K562 (cell line): ENCODE data around the gene MRPS6. TPM values are rescaled to one million over a fixed set of nuclear protein-coding genes. Genes with fewer than 3 reads are reported as not detected.

Source experiments
- ATAC-seq: fragments of 200-7000 bp; cut with Tn5 transposase; 3 replicates; pipeline ENCODE4 v1.9.1; 2020; ENCODE audit warnings: moderate library complexity
- BruUV-seq: library from RNA; stranded (reverse); fragments of 400-500 nt; replicated peaks from 2 replicates; lab custom pipeline; 2021; lab: Mats Ljungman, UMichigan
- CTCF ChIA-PET: fragments of 300-600 bp; formaldehyde crosslinking; extraction: SDS; loops from one replicate; lab custom pipeline; 2021; ENCODE audit warnings: low intra/inter-chr PET ratio; lab: Yijun Ruan, JAX
- POLR2A ChIA-PET: fragments of 300-600, 350-650 bp; sonication (Branson Sonifier 250); formaldehyde crosslinking; extraction: SDS; loops from one replicate; lab custom pipeline; 2021; ENCODE audit warnings: antibody characterized with exemption, inconsistent platforms; lab: Yijun Ruan, JAX
- DNase-seq, 4 experiments: peaks; one replicate each; pipeline versions ENCODE4 v3.0.0 to v3.0.0-alpha.2; 2011 to 2018; ENCODE audit warnings: low spot score in 3 of 4, mixed read lengths in 3 of 4; ENCODE audit errors: extremely low read depth in 1 of 4
- FAIRE-seq: peaks from 2 replicates; lab custom pipeline; 2011; peaks lifted over from hg19 to GRCh38; lab: Jason Lieb, UNC
- H2AFZ ChIP-seq: 2 replicates; pipeline ENCODE4 v1.6.0; 2011; ENCODE audit warnings: low read depth, low read length, control low read depth, inconsistent platforms
- H3K27ac ChIP-seq: fragments of 200-600 bp; 3 replicates; pipeline ENCODE4 v1.8.0; 2011; ENCODE audit warnings: low read depth, mild to moderate bottlenecking, control low read depth, inconsistent platforms, low read length, moderate library complexity, mixed read lengths; ENCODE audit errors: extremely low read depth
- H3K27me3 ChIP-seq, 2 experiments: fragments of 300-600 bp in 1 of 2; 2 replicates in 1 of 2; 3 replicates in 1 of 2; pipeline versions ENCODE4 v1.6.0 to v1.8.0; 2011; ENCODE audit warnings: inconsistent platforms in 2 of 2, low read length in 2 of 2, mild to moderate bottlenecking in 1 of 2, mixed read lengths in 1 of 2, moderate library complexity in 1 of 2; ENCODE audit not compliant: control insufficient read depth in 2 of 2, insufficient read depth in 2 of 2
- H3K36me3 ChIP-seq: fragments of 300-600 bp; 3 replicates; pipeline ENCODE4 v1.8.0; 2011; ENCODE audit warnings: mild to moderate bottlenecking, low read length, inconsistent platforms; ENCODE audit not compliant: control insufficient read depth, insufficient read depth
- H3K4me1 ChIP-seq, 2 experiments: fragments of 200-600 bp in 1 of 2; replicated peaks in 1 of 2; 2 replicates in 1 of 2; 3 replicates in 1 of 2; pipeline versions ENCODE4 v1.5.1 to v1.8.0; 2011; ENCODE audit warnings: inconsistent platforms in 2 of 2, low read length in 2 of 2, mild to moderate bottlenecking in 1 of 2, mixed read lengths in 1 of 2, moderate library complexity in 1 of 2; ENCODE audit not compliant: control insufficient read depth in 2 of 2, insufficient read depth in 2 of 2
- H3K4me2 ChIP-seq: 2 replicates; pipeline ENCODE4 v1.6.1; 2011; ENCODE audit warnings: low read length, control low read depth, inconsistent platforms, mixed read lengths; ENCODE audit not compliant: insufficient read depth
- H3K4me3 ChIP-seq: fragments of 200-600 bp; sonication (generic), shearing (Covaris generic); 2 replicates; pipeline ENCODE4 v1.5.1; 2016; ENCODE audit warnings: control low read depth, inconsistent platforms
- H3K79me2 ChIP-seq: fragments of 200-600 bp; 3 replicates; pipeline ENCODE4 v1.8.0; 2011; ENCODE audit warnings: low read length, inconsistent platforms; ENCODE audit not compliant: control insufficient read depth, insufficient read depth
- H3K9ac ChIP-seq, 2 experiments: 2 replicates each; pipeline versions ENCODE4 v1.6.0 to v1.6.1; 2011; ENCODE audit warnings: low read depth in 2 of 2, low read length in 2 of 2, control low read depth in 1 of 2, inconsistent platforms in 1 of 2, mild to moderate bottlenecking in 1 of 2, mixed read lengths in 1 of 2; ENCODE audit not compliant: insufficient read depth in 1 of 2
- H3K9me1 ChIP-seq: one replicate; pipeline ENCODE4 v1.6.0; 2011; ENCODE audit warnings: inconsistent platforms, mild to moderate bottlenecking, low read length, moderate library complexity; ENCODE audit not compliant: control insufficient read depth, insufficient read depth
- H3K9me3 ChIP-seq: replicated peaks from 2 replicates; pipeline ENCODE4 v1.5.1; 2011; ENCODE audit warnings: low read depth, low read length, inconsistent platforms; ENCODE audit not compliant: control insufficient read depth, insufficient read depth
- H4K20me1 ChIP-seq: replicated peaks from 2 replicates; pipeline ENCODE4 v1.6.1; 2011; ENCODE audit warnings: low read length, inconsistent platforms, mixed read lengths; ENCODE audit not compliant: control insufficient read depth, insufficient read depth
- ARID1B ChIP-seq: fragments of 450-650 bp; IDR thresholded peaks from 2 replicates; pipeline ENCODE4 v1.6.1; 2016; ENCODE audit warnings: antibody characterized with exemption, mild to moderate bottlenecking, inconsistent platforms
- FOXJ2 ChIP-seq: fragments of 200-800 bp; sonication (Bioruptor generic); IDR thresholded peaks from 2 replicates; pipeline ENCODE4 v1.6.1; 2016; ENCODE audit warnings: missing genetic modification characterization, missing compliant biosample characterization
- HMG20A ChIP-seq: fragments of 450-650 bp; formaldehyde crosslinking; conservative IDR thresholded peaks from 2 replicates; pipeline ENCODE4 v1.4.0; 2020; ENCODE audit warnings: mild to moderate bottlenecking, mixed read lengths
- KDM1A ChIP-seq, 2 experiments: fragments of 450-650 bp; IDR thresholded peaks; 2 replicates each; pipeline ENCODE4 v1.6.1; 2016; ENCODE audit warnings: mild to moderate bottlenecking in 2 of 2
- MCM2 ChIP-seq: fragments of 450-650 bp; IDR thresholded peaks from 2 replicates; pipeline ENCODE4 v1.6.1; 2017; ENCODE audit warnings: low read depth, mild to moderate bottlenecking
- MED1 ChIP-seq: sonication (generic); formaldehyde crosslinking; IDR thresholded peaks from 2 replicates; pipeline ENCODE4 v1.8.1; 2023; ENCODE audit warnings: missing genetic modification reagents, borderline replicate concordance
- MYBL2 ChIP-seq, 2 experiments: fragments of 450-650 bp in 1 of 2; sonication (generic) in 1 of 2; formaldehyde crosslinking in 1 of 2; IDR thresholded peaks; 2 replicates each; pipeline versions ENCODE4 v1.6.1 to v1.8.1; 2017 to 2022; ENCODE audit warnings: borderline replicate concordance in 1 of 2, inconsistent platforms in 1 of 2, low read depth in 1 of 2, mild to moderate bottlenecking in 1 of 2, missing genetic modification reagents in 1 of 2, moderate library complexity in 1 of 2
- NCOA6 ChIP-seq: fragments of 450-650 bp; IDR thresholded peaks from 2 replicates; pipeline ENCODE4 v1.6.1; 2017; ENCODE audit warnings: mild to moderate bottlenecking
- SP2 ChIP-seq: IDR thresholded peaks from 2 replicates; pipeline ENCODE4 v1.6.1; 2011; ENCODE audit warnings: mild to moderate bottlenecking, low read depth, low read length, moderate library complexity; ENCODE audit not compliant: poor library complexity, severe bottlenecking; ENCODE audit errors: extremely low read depth
- ZNF79 ChIP-seq: fragments of 250-450 bp; sonication (Bioruptor Pico); IDR thresholded peaks from 2 replicates; pipeline ENCODE4 v1.4.0; 2020; ENCODE audit warnings: low read depth, mild to moderate bottlenecking, moderate library complexity
- ZSCAN29 ChIP-seq: fragments of 450-650 bp; IDR thresholded peaks from 2 replicates; pipeline ENCODE4 v1.6.1; 2017
- WGBS: fragments of 100-300 bp; shearing (Covaris generic); methylation state at CpG from one replicate; pipeline ENCODE4 v1.1.6; 2016; ENCODE audit warnings: low coverage, mixed read lengths; ENCODE audit not compliant: insufficient coverage; ENCODE audit errors: missing lambda C conversion rate; 5-methylcytosine and 5-hydroxymethylcytosine counted together
- in situ Hi-C: fragments of 300-500 bp; cut with MboI; formaldehyde crosslinking; loops from 4 replicates; pipeline ENCODE4 v1.15.0; 2018; ENCODE audit warnings: inconsistent platforms, mixed read lengths
- intact Hi-C: fragments of 100-400 bp; cut with micrococcal nuclease; formaldehyde crosslinking; loops from 2 replicates; pipeline ENCODE4 v1.14.2; 2022
- polyA plus RNA-seq, 8 experiments: library from polyadenylated mRNA; depleted of rRNA in 4 of 8; stranded (reverse) in 5 of 8; unstranded in 3 of 8; fragments of >200 nt; fragmentation: Nextera tagmentation in 2 of 8; fragmentation: Illumina TruSeq in 1 of 8; extraction: Ambion mirVana in 2 of 8; extraction: Trizol in 1 of 8; gene quantifications; 2 replicates each; pipeline versions ENCODE4 v1.2.1 to v1.2.3, GENCODE V29; 2011 to 2014; ENCODE audit warnings: inconsistent platforms in 1 of 8, missing spikeins in 1 of 8
- total RNA-seq, 7 experiments: library from RNA; depleted of rRNA in 6 of 7; stranded (reverse); fragments of >200 nt in 6 of 7; fragmentation: Illumina TruSeq in 2 of 7; extraction: Trizol in 2 of 7; gene quantifications; 2 replicates each; pipeline versions ENCODE4 v1.2.1 to v1.2.3, GENCODE V29; 2011 to 2021; ENCODE audit warnings: low replicate concordance in 1 of 7
- TF ChIP-seq, protein P1 (sequence below): fragments of 250-450 bp; sonication (Bioruptor Pico); IDR thresholded peaks from 2 replicates; pipeline ENCODE4 v1.5.0; 2021; ENCODE audit warnings: mild to moderate bottlenecking, moderate library complexity
- TF ChIP-seq, protein P2 (sequence below): sonication (generic); formaldehyde crosslinking; IDR thresholded peaks from 2 replicates; pipeline ENCODE4 v1.8.0; 2022; ENCODE audit warnings: mild to moderate bottlenecking, missing genetic modification reagents

MRPS6 gene
- total and polyA plus RNA-seq, 9 of the 15 experiments (the other 6 are each of a cell fraction or from before 2014, with no cell fraction given), result 26.1 to 72.0 (median 39.3) TPM

DNA sequence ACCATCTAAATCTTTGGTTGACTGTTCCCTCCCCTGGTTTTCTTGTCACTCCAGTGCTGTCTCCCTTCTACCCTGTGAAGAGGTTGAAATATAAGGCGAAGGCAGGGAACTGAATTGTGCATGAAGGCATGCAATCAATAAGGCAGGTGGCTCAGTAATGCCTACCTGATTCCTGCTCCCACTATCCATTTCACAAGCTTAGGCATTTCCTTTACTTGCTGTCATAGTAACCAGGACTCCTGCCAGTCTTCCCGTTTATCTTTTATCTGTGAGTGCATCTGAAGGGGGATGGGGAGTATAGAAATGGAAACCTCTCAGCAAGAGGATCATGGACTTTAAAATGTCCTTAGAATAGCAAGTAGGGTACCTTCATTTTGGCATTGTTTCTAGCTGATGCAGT lies 40.5 kb downstream of the MRPS6 start (continued):
- TF ChIP-seq FOXJ2 (tag) (peak; percentile 95), ARID1B (0 out of 2 replicates have a peak, but pooled peaks have one; percentile 3)

DNA sequence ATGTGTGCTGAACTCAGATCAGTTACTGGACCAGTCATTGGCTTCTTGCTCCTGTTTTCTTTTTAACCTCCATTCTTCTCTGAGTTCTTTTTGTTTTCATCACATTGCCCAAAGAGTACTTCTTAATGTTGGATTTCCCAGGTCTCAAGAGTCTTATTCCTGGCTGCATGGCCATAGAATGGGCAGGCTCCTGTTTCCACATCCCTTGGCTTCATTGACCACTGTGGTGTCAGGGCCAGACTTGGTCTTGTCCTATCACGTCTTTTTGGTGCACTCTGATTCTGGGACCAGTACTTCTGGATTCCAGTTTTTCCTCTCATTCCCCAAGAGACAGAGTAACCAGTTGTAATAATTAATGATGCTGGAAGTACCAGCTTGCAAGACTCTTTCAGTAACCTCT lies 41.8 kb downstream of the MRPS6 start:
- Histone ChIP-seq H4K20me1 (no peaks in the 10 kb centered on the region), H3K27me3 (no peaks in the 10 kb centered on the region), H3K9me1 (no peaks in the 10 kb centered on the region), H3K9me3 (no peaks in the 10 kb centered on the region), H3K4me2 (no peak overlapping the region), H3K36me3 (peaks cover 4% of the 10 kb centered on the region; the same call in 1 of the 3 replicates), H2AFZ (no peak overlapping the region), H3K27ac (no peak overlapping the region), H3K79me2 (peaks cover 51% of the 10 kb centered on the region), H3K4me1 (peaks cover 5 to 46% of the 10 kb centered on the region in 2 experiments), H3K4me3 (no peak overlapping the region), H3K9ac (no peak overlapping the region)
- in situ Hi-C loops (no loop called here), intact Hi-C loops (no loop called here)
- ChIA-PET POLR2A (interaction anchor here (0.8 kb wide), 1 partner anchor 28 kb away, joined by 3 read pairs; no protein-coding TSS in a partner anchor), CTCF (no interaction called here)
- FAIRE-seq (no peak), DNase-seq (no peak), ATAC-seq (no peak)
- 56% methylated on average over 1 of the region's 1 CpG for WGBS
- BruUV-seq, result no TSS peak
- TF ChIP-seq MYBL2 (IDR thresholded peaks at IDR 0.05; ENCODE audit: low read depth) (no peak), MYBL2 (CRISPR knock-in tag; IDR thresholded peaks at IDR 0.05; ENCODE audit: borderline replicate concordance) (no peak), KDM1A (IDR thresholded peaks at IDR 0.05) (no peak), SP2 (no peak), HMG20A (CRISPR knock-in tag) (no peak), MCM2 (no peak), NCOA6 (no peak), ZNF79 (CRISPR knock-in tag) (no peak), MED1 (CRISPR knock-in tag) (no peak), ZSCAN29 (no peak)
- TF ChIP-seq, protein P1, sequence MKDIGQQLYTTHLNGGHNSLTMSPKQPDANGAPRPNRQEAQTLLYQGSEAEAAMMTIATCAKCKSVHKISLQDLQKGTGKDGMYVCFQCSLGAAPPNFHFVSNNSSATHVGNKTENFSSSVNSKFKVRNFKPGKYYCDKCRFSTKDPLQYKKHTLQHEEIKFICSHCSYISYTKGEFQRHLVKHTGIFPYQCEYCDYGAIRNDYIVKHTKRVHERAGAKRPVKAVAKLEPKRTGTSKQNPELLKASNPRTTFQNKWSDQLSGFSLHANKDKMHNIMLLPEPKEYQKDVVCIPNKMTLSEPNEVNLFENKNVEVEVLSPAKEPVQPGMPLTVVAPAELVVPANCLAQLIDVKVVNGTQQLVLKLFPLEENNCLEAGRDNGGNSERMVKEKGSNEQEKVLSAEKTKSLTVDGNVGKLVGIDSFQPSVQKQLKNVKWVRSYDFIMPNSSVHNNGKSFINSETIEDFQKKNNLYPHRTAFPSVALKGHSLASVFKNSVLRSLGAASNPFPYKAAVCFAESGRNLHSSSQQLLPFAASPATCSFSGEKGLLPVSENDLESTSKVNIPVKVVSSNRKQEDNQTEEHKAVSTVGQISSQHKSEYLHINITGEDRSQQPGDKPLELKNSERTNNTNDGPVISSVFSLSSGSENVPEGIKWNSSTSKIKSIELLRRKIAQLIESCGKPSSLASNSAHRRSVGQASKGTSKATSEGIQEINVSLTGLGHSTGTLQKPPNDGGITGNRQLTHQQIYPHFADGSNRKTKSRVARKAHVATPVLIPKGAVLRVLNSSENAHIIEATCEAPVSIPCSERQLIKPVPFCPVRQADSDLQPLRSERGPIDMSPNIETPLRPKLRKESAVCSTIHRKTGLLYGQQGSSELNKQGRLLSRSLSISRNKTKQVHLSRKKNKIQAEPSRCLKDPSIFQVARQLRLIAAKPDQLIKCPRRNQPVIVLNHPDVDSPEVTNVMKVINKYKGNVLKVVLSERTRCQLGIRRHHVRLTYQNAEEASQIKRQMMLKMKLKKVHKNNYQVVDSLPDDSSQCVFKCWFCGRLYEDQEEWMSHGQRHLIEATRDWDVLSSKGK, result no peak
- TF ChIP-seq, protein P2, sequence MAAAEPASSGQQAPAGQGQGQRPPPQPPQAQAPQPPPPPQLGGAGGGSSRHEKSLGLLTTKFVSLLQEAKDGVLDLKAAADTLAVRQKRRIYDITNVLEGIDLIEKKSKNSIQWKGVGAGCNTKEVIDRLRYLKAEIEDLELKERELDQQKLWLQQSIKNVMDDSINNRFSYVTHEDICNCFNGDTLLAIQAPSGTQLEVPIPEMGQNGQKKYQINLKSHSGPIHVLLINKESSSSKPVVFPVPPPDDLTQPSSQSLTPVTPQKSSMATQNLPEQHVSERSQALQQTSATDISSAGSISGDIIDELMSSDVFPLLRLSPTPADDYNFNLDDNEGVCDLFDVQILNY (CRISPR knock-in tag), result no peak
